ENCODE results near the gene SYNE1.

SYNE1 gene

GRCh38 chr6:152270301-152270925, 366.7 kb downstream of the SYNE1 start:
- DNase-seq = no peak

GRCh38 chr6:152268846-152269442, 368.2 kb downstream of the SYNE1 start:
- DNase-seq = no peak

DNA sequence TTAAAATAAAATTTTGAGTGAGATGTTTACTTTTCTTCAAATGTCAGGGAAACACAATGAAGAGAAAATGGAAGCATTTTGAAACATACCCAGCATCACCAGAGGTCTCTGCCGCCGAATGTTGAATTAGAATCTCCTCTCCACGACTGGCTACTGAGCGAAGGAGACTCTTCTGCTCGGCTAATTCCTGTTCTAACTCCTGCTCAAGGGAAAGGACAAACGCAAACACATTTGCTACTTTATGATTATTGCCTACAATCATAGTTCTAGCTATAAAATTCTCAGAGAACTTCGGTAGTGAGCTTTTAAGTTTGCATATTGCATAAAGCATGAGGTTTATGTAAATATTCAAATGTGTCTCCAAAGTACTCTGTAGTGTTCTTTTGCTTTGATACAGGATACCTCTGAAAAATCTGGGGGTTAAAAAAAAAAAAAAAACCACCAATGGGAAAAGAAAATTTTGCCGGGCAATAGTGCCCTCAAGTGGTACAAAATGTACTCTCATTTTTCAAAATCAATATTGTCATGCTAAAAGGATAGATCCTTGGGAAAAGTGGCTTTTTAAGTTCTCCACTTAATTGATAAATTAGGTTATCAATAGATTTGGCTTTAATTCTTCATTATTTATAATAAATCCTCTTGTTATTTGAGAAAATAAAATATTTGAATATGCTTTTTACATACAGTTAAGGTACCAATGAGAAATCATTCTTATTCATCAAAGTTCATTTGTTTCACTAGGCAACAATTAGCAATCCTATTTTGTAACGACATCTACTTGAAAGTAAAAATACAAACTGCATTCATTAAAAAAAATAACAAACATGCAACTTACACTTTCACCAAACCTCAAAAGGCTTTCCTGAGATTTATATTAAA, 369.0 kb downstream of the SYNE1 start:
- peak; percentile 26 for DNase-seq

DNA sequence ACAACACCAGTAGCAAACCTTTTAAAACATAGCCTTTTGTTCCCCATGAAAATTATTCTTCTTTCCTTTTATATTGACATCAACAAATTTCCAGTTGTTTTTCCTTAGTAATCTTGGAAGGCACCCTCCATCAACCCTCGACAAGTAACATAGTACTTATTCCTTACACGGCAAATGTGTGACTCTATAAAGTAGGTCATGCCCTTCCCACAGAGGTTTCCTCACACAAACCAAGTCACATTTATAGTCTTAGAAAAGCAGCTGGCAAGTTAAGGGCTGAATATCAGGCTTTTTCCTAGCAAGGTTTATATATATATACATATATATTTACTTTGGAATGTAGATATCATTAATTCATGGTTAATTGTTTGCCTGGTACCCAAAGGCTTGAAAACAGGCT, 371.5 kb downstream of the SYNE1 start:
- no peak for DNase-seq

DNA sequence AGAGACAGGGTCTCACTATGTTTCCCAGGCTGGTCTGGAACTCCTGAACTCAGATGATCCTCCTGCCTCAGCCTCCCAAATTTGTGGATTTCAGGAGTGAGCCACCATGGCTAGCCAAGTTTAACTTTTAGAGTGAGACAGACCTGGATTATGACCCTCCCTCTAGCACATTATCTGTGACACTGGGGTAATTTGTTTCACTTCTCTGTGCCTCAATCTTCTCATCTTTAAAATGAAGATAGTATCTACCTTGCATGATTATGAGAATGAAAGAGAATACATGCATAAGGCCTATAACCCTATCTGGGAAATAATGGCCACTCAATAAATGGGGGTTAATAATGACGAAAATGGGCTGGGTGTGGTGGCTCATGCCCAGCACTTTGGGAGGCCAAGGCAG, 373.6 kb downstream of the SYNE1 start:
- DNase-seq = no peak

GRCh38 chr6:152261179-152261578, 376.0 kb downstream of the SYNE1 start:
- DNase-seq = no peak

DNA sequence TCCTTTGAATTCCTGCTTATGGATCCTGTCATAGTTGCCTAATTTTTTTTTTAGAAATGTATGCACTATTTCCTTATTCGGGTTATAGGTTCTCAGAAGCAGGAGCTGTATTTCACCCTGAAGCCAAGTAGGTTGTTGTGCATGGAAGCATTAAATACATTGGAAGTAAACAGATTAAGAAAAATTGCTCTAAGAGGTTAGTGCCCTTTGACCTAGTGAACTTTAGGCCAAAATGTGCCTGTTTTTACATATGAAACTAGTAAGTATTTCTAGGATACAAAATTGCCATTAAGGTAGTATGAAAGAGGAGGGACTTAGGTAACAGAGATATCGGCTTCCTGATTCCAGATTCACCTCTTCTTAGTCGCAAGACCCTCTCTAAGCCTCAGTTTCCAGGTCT, 377.9 kb downstream of the SYNE1 start:
- no peak for DNase-seq

GRCh38 chr6:152257581-152257980, 379.6 kb downstream of the SYNE1 start:
- DNase-seq = no peak

- DNase-seq = no peak
Observed at GRCh38 chr6:152250127-152250526, 387.0 kb downstream of the SYNE1 start.

- DNase-seq = no peak
Observed at GRCh38 chr6:152248980-152249379, 388.2 kb downstream of the SYNE1 start.

GRCh38 chr6:152246554-152247337, 390.4 kb downstream of the SYNE1 start:
- DNase-seq = no peak

- no peak for DNase-seq
Observed at GRCh38 chr6:152244998-152245630, 392.0 kb downstream of the SYNE1 start.

DNA sequence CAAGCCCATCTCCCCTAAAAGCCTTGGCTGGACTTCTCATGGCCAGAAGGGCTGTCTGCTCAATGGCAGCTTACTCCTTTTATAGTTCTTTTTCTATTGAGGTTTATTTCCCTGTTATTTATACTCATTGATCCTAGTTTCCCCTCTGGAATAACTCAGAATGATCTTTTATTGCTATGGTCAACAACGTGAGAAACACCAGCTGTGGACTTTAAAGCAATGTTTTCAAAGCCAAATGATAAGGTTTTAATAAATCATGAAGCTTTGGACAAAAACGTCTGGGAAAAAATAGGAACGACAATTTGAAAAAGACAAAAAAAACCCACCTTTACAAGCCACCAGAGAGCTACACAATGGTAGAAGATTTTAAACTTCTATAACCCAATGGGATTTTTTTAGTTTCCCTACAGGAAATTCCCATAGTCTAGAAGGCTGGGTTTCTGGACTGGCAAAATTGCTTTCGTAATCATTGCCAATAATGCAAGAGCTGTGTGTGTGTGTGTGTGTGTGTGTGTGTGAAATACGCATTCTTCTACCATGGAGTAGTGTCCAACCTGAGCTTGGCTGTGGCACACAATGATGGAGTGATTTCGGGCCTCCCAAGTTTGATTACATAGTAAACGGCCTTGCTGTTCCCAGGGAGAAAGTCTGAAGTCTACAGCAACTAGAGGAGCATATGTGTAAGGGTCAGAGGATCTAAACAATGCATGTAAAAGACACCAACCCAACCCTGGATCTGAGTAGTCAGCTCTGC, 396.0 kb downstream of the SYNE1 start:
- DNase-seq = no peak

GRCh38 chr6:152240436-152240835, 396.7 kb downstream of the SYNE1 start:
- DNase-seq = no peak

- DNase-seq = no peak
Observed at GRCh38 chr6:152236370-152237097, 400.6 kb downstream of the SYNE1 start.

DNA sequence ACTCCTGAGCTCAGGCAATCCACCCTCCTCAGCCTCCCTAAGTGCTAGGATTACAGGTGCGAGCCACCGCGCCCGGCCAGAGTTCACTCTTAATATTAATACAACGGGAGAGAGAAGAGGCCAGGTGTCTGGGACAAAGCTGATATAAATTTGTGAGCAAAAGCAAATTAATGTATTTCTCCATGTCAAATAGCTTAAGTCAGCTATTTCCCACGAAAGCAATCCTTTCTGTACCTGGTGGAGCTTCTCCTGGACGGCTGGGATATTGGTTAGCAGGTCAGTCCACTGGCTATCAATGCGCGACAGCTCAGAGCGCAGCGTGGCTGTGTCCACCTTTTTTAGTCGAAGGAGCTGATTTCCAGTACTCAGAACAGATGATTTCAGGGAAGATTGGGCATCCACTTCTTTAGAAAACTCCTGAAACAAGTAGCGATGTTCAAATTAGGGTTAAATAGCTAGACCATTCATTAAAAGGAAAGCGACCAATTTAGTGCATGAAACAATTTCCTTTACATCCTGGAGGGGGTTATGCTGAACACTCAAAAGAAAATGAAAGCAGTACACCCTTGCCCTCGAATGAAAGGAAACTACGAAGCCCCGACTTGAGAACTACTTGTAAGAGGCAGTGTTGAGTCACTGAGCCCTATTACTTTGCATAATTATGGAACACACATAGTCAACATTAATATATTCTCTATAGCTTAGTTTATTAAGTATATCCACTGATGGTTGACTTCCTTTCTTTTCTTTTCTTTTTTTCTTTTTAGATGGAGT, 403.4 kb downstream of the SYNE1 start:
- no peak for DNase-seq

GRCh38 chr6:152232501-152233151, 404.5 kb downstream of the SYNE1 start:
- no peak for DNase-seq

GRCh38 chr6:152229330-152229729, 407.8 kb downstream of the SYNE1 start:
- no peak for DNase-seq

GRCh38 chr6:152226119-152226518, 411.0 kb downstream of the SYNE1 start:
- DNase-seq = no peak

Data from inflammatory macrophage treated with lipopolysaccharide for 4 hours (primary cell).